K562 (cell line): ENCODE results near the gene LAPTM5. TPM values are rescaled to one million over a fixed set of nuclear protein-coding genes. Genes with fewer than 3 reads are reported as not detected.

Source experiments
- BRF1 ChIP-seq: IDR thresholded peaks from 3 replicates; pipeline ENCODE4 v1.6.1; 2011; ENCODE audit warnings: borderline replicate concordance, mild to moderate bottlenecking; ENCODE audit not compliant: insufficient read length; ENCODE audit errors: extremely low read depth
- E2F4 ChIP-seq: sonication (generic); formaldehyde crosslinking; IDR thresholded peaks from 2 replicates; pipeline ENCODE4 v1.8.0; 2022; ENCODE audit warnings: mild to moderate bottlenecking, low read depth, missing genetic modification reagents
- E2F5 ChIP-seq: sonication (generic); formaldehyde crosslinking; IDR thresholded peaks from 2 replicates; pipeline ENCODE4 v1.8.0; 2022; ENCODE audit warnings: mild to moderate bottlenecking, missing genetic modification reagents
- E2F6 ChIP-seq, 2 experiments: IDR thresholded peaks; 2 replicates each; pipeline ENCODE4 v1.6.1; 2011; ENCODE audit warnings: borderline replicate concordance in 1 of 2, control low read depth in 1 of 2, low read depth in 1 of 2, low read length in 1 of 2, mild to moderate bottlenecking in 1 of 2, mixed read lengths in 1 of 2, moderate library complexity in 1 of 2; ENCODE audit not compliant: insufficient read depth in 1 of 2, insufficient read length in 1 of 2, poor library complexity in 1 of 2, severe bottlenecking in 1 of 2; ENCODE audit errors: extremely low read depth in 1 of 2
- E4F1 ChIP-seq: fragments of 250-450 bp; sonication (Bioruptor Pico); IDR thresholded peaks from 2 replicates; pipeline ENCODE4 v1.5.0; 2021; ENCODE audit warnings: mild to moderate bottlenecking, borderline replicate concordance
- EHMT2 ChIP-seq: fragments of 450-650 bp; IDR thresholded peaks from 2 replicates; pipeline ENCODE4 v1.6.1; 2018; ENCODE audit warnings: antibody characterized with exemption
- FOSL1 ChIP-seq: fragments of 200-800 bp; sonication (Bioruptor generic); conservative IDR thresholded peaks from 2 replicates; pipeline ENCODE4 v1.6.1; 2016; ENCODE audit warnings: missing genetic modification characterization, missing compliant biosample characterization
- HDAC3 ChIP-seq: fragments of 450-650 bp; IDR thresholded peaks from 2 replicates; pipeline ENCODE4 v1.6.1; 2018; ENCODE audit warnings: borderline replicate concordance, mild to moderate bottlenecking, moderate library complexity; ENCODE audit not compliant: partially characterized antibody
- PCBP2 ChIP-seq: fragments of 200-400 bp; formaldehyde crosslinking; IDR thresholded peaks from 2 replicates; pipeline ENCODE4 v1.6.1; 2018; ENCODE audit warnings: low read length, low read depth, mild to moderate bottlenecking, moderate library complexity; ENCODE audit not compliant: poor library complexity, severe bottlenecking
- PREB ChIP-seq: sonication (generic); formaldehyde crosslinking; IDR thresholded peaks from 2 replicates; pipeline ENCODE4 v1.8.1; 2023; ENCODE audit warnings: mild to moderate bottlenecking, missing genetic modification reagents
- PURB ChIP-seq: sonication (generic); formaldehyde crosslinking; IDR thresholded peaks from 2 replicates; pipeline ENCODE4 v1.9.0; 2021; ENCODE audit warnings: low read depth, mild to moderate bottlenecking, missing genetic modification reagents
- RBM15 ChIP-seq: fragments of 200-400 bp; formaldehyde crosslinking; IDR thresholded peaks from 2 replicates; pipeline ENCODE4 v1.6.1; 2018; ENCODE audit warnings: mild to moderate bottlenecking, low read length, moderate library complexity; ENCODE audit not compliant: insufficient read depth
- SLC30A9 ChIP-seq: fragments of 250-450 bp; sonication (Bioruptor Pico); IDR thresholded peaks from 2 replicates; pipeline ENCODE4 v1.8.0; 2022; ENCODE audit warnings: mild to moderate bottlenecking, moderate library complexity
- TRIM28 ChIP-seq: fragments of 450-650 bp; IDR thresholded peaks from 2 replicates; pipeline ENCODE4 v1.6.1; 2017
- VEZF1 ChIP-seq: fragments of 200-800 bp; sonication (Bioruptor generic); IDR thresholded peaks from 2 replicates; pipeline ENCODE4 v1.6.1; 2017; ENCODE audit warnings: missing genetic modification characterization, missing compliant biosample characterization
- ZC3H4 ChIP-seq: sonication (generic); formaldehyde crosslinking; IDR thresholded peaks from 2 replicates; pipeline ENCODE4 v1.9.0; 2021; ENCODE audit warnings: missing genetic modification reagents, borderline replicate concordance
- ZNF445 ChIP-seq: fragments of 250-450 bp; sonication (Bioruptor Pico); IDR thresholded peaks from 2 replicates; pipeline ENCODE4 v1.4.0; 2020; ENCODE audit warnings: low read depth, mild to moderate bottlenecking, moderate library complexity
- ZNF655 ChIP-seq: fragments of 250-450 bp; sonication (Bioruptor Pico); IDR thresholded peaks from 2 replicates; pipeline ENCODE4 v1.5.0; 2021
- polyA plus RNA-seq, 8 experiments: library from polyadenylated mRNA; depleted of rRNA in 4 of 8; stranded (reverse) in 5 of 8; unstranded in 3 of 8; fragments of >200 nt; fragmentation: Nextera tagmentation in 2 of 8; fragmentation: Illumina TruSeq in 1 of 8; extraction: Ambion mirVana in 2 of 8; extraction: Trizol in 1 of 8; gene quantifications; 2 replicates each; pipeline versions ENCODE4 v1.2.1 to v1.2.3, GENCODE V29; 2011 to 2014; ENCODE audit warnings: inconsistent platforms in 1 of 8, missing spikeins in 1 of 8
- total RNA-seq, 7 experiments: library from RNA; depleted of rRNA in 6 of 7; stranded (reverse); fragments of >200 nt in 6 of 7; fragmentation: Illumina TruSeq in 2 of 7; extraction: Trizol in 2 of 7; gene quantifications; 2 replicates each; pipeline versions ENCODE4 v1.2.1 to v1.2.3, GENCODE V29; 2011 to 2021; ENCODE audit warnings: low replicate concordance in 1 of 7

Gene LAPTM5
- total and polyA plus RNA-seq, 9 of the 15 experiments (the other 6 are each of a cell fraction or from before 2014, with no cell fraction given): 2.4 to 47.3 (median 20.3) TPM

GRCh38 chr1:30778979-30779293 lies 21.4 kb upstream of the LAPTM5 start (continued):
- no peak for TF ChIP-seq PCBP2
- no peak for TF ChIP-seq RBM15
- TF ChIP-seq TRIM28: no peak
- TF ChIP-seq E2F4 (CRISPR knock-in tag): no peak
- TF ChIP-seq E2F6 (IDR thresholded peaks at IDR 0.05; ENCODE audit: borderline replicate concordance in 1 of 2, extremely low read depth in 1 of 2, insufficient read depth in 1 of 2, insufficient read length in 1 of 2, low read depth in 1 of 2, low read length in 1 of 2, poor library complexity in 1 of 2, severe bottlenecking in 1 of 2): no peak
- TF ChIP-seq HDAC3: no peak
- TF ChIP-seq BRF1: no peak
- no peak for TF ChIP-seq ZNF655 (CRISPR knock-in tag)
- no peak for TF ChIP-seq PREB (CRISPR knock-in tag)
- TF ChIP-seq FOSL1 (tag): no peak
- no peak for TF ChIP-seq E2F5 (CRISPR knock-in tag)
- no peak for TF ChIP-seq SLC30A9
- peak; percentile 91; the same call in 1 of the 2 replicates for TF ChIP-seq ZC3H4 (CRISPR knock-in tag)
- no peak for TF ChIP-seq PURB (CRISPR knock-in tag)
- no peak for TF ChIP-seq EHMT2
- TF ChIP-seq VEZF1 (CRISPR knock-in tag): no peak
- TF ChIP-seq E4F1: 0 out of 2 replicates have a peak, but pooled peaks have one; percentile 71
- 0 out of 2 replicates have a peak, but pooled peaks have one; percentile 31 for TF ChIP-seq ZNF445 (CRISPR knock-in tag)
